Stimulated activated CD4-positive, alpha-beta T cell treated with anti-CD3 and anti-CD28 coated beads, TNF-alpha, amount 100 ng/mL, for 4 hours (primary cell): ENCODE measurements around the gene LRP1B.

ENCODE experiments used
- DNase-seq, 3 experiments: peaks; one replicate each; pipeline ENCODE4 v3.0.0-alpha.2; 2020; ENCODE audit warnings: low read depth in 3 of 3

Gene LRP1B

DNA sequence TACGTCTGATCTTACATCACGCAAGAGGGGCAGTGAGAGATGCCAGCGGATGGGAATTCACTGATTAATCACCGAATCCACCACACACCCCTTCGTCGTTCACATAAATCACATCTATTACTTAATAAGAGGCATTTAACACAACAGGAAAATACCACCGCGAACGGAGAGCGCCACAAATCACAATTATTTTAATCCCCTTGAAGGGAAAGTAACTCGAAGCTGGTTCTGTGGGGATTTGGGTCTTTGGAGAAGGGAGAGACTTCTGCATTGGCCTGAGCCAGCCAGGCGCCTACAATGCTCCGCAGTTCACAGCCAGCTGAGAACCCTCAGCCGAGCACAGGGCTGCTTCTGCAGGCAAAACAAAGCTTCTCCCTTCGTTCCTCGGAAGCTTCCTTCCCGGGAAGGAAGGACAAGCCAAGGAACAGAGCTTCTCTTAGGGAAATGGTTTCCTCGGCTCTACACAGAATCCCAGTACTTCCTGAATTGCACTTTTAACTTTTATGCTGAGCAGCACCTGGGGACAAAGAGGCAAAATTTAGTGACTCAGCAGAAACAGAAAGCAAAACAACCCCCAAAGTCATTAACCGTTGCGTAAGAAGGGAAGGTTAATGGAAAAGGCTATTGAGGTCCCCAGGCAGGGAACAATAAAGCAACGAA lies at the start of gene LRP1B:
Gene LRP1B (minus strand): TSS at position 7 of the 660 bp plus-strand sequence. CDS start 287 bp downstream, outside the sequence.
- DNase-seq = no peak

GRCh38 chr2:142179686-142180085 lies 48.9 kb upstream of the LRP1B start:
- DNase-seq = no peak

DNA sequence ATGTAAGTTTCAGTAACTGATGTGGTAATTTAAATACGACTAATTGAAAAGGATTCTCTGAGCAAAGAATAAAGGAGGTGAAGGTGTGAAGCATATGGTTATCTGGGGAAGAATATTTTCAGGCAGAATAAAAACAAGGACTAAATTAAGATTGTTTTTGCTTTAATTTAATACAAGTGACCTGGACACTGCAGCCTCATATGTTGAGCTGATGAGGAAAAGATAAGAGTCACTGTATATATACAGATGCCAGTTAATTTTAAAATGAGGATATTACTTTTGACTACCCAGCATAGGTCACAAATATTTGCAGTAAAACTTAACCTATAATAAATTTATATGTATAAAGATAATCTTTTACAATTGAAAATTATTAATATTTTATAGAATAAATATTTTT lies 47.8 kb upstream of the LRP1B start:
- no peak for DNase-seq

DNA sequence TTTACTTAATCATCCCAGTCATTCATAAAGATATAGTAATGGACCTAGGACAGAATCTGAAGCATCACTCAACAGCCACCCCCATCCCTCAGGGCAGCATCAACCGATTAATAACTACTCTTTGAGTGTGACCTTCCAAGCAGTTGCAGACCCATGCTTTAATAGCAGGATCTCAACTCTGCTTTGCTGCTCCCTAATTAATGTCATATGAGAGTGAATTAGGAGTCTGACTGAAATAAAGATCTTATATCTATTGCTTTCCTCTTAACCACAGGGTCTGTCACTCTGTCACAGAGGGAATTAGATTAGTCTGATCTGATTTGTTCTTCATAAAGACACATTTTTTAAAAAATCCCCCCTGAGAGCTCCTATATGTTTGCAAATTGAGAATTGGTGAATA lies 46.1 kb upstream of the LRP1B start:
- no peak for DNase-seq

DNA sequence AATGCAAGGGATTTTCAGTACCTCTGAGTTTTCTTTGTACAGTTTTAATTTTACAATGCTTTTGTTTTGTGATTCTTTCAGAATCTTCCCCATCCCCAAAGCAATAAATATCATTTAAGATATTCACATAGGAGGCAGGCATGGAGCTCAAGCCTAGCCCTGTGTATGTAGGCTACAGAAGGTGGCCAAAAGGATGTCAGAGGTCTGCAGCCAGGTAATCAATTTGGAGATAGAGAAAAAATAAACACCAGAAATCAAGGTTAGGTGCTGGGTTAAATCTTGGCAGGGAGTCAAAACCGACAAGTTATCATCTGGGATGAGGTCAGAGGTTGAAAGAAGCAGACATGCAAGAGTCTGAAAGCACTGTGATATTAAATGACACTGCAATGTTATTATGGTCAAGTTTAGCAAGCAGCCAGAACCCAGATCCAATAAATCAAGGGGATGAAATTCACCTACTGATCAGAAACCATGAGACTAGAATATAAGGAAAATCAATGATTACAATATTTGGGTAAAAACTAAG lies 45.1 kb upstream of the LRP1B start:
- no peak for DNase-seq

- no peak for DNase-seq
These were observed 43.4 kb upstream of the LRP1B start for GRCh38 chr2:142174176-142174575.

DNA sequence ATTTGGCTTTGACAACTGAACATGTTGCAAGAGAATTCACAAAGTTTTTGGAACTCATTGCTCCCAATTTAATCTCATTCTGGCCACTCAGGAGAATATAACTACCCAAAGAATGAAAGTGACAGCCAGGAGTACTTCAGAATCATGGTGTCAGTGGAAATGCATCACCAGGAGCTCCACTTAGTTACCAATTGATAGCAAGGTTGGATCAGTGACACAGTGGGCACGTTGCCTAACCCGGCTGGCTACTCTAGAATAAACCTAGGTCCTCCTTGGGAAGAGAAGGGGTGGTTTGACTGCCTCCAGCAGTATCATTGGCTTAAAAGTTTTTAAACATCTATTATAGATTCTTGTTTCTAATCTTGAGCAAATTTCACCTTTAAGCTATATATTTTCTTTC lies 40.0 kb upstream of the LRP1B start:
- no peak for DNase-seq

GRCh38 chr2:142165790-142166189 lies 35.0 kb upstream of the LRP1B start:
- no peak for DNase-seq

- no peak for DNase-seq
These were observed 22.8 kb upstream of the LRP1B start for GRCh38 chr2:142153601-142154000.

GRCh38 chr2:142150453-142150852 lies 19.6 kb upstream of the LRP1B start:
- DNase-seq = no peak

DNA sequence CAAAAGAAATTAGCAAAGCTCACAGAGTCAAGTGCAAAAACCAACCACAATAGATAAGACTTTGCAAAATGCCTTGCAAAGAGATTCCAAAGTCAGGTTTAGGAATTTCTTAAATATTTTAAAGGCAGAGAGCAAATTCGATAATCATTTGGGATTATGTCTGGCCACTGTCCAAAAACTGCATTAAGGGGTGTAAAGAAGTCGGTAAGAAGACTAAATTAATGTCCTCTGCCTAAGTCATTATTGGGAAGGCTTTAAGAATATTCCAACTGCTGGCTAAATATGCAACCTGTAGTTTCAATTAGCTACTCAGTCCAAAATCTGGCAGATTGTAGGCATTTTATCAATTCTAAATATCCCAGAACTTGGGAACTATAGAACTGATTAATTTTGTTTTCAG lies 13.7 kb upstream of the LRP1B start:
- no peak for DNase-seq

DNA sequence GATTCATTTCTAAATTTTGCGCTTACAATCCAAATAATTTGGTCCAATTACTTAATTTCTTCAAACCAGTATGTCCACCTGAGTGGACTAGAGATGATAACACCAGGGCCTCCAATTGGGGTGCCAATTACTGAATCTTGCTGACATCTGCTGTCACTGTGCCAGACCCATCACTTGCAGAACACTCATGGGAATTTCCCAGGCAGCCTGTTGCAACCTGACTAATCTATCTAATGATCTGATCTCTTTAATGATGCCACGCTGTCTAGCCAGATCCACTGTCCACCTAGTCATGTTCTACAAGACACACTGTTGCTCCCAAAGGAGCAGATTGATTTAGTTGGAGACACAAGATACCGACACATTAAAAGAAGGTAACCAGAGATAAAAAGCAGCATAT lies 11.8 kb upstream of the LRP1B start:
- no peak for DNase-seq

- DNase-seq = no peak
These were observed 9.6 kb upstream of the LRP1B start for GRCh38 chr2:142140434-142140845.

DNA sequence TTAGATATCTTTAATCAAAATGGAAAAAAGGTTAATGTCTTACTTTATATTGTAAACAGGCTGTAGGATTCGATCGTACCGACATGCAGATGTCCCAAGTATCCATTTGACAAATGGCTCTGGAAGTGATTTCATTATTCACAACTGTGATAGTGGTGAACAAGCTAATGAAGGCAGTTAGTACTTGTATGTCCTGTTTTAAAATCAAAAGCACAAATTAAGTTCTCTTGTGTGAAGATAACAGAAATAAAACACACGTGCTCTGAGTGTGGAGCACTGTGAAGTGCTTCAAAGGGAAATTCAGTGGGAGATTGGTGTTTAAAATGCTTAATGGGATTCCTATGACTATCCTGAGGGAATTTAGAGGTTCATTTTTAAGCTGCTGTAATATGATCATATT lies 8.6 kb upstream of the LRP1B start:
- no peak for DNase-seq

- no peak for DNase-seq
These were observed 5.8 kb upstream of the LRP1B start for GRCh38 chr2:142136571-142136970.

DNA sequence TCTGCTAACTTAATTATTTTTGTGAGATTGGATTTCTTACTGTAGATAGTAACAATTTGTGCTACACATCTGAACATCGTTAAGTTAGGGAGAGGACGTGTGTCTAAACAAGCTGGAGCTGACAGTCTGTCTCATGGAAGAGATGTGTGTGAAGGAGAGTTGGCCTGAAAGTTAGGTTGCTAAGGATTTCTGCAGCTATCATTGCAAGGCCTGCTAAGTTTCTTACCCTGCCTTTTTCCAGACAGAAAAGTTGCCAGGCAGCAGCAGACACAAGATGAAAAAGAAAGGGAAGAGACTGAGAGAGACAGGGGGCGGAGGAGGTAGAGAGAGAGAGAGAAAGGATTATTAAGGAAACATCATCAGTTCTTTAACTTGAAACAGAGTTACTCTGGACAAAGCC lies 4.1 kb upstream of the LRP1B start:
- DNase-seq = no peak

- no peak for DNase-seq
These were observed 456 bp downstream of the LRP1B start for GRCh38 chr2:142130111-142131009.

DNA sequence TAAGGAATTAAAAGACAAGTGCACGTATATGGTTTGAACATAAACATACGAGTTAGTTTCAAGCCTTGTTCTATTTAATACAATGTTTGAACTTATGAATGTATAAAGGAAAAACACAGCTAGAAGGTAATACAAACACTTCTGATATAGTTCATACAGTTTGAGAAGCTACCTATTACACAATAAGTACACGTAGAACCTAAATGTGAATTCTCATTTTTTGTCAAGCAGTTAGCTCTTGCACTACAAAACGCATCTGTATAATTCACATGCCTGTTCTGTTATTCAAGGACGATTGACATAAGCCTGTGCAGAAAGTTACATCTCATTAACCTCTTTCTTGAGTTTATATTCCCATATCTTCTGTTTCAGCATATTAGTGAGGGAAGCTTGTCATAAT lies 2.7 kb downstream of the LRP1B start:
- no peak for DNase-seq

- DNase-seq = no peak
These were observed 3.6 kb downstream of the LRP1B start for GRCh38 chr2:142127248-142127647.

GRCh38 chr2:142124706-142125105 lies 6.1 kb downstream of the LRP1B start:
- DNase-seq = no peak

DNA sequence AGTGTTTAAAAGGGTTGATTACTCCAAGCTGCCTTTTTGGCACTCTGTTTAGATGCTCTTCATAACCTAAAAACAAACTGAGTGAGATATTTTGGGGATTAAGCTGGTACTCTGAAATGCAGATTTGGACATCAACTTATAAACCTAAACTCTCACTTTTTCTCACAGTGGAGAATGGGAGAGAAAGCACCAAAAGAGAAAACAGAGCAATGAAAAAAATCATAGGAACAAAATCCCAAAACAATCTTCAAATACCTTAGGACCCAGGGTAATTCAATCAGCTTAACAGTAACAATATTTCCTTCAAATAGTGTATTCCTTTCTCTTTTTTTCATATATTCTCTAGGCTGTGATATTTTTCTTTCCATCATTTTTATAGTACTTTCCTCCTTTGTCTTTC lies 11.5 kb downstream of the LRP1B start:
- no peak for DNase-seq

GRCh38 chr2:142112757-142113221 lies 18.0 kb downstream of the LRP1B start:
- DNase-seq = no peak
